Amygdala (tissue), 56 donors: ENCODE data around the gene MORF4L1.

Experiments
- DNase-seq, 56 donors: peaks; one replicate each; lab custom pipeline; 2025; lab: John Stamatoyannopoulos, UW

Gene MORF4L1

DNA sequence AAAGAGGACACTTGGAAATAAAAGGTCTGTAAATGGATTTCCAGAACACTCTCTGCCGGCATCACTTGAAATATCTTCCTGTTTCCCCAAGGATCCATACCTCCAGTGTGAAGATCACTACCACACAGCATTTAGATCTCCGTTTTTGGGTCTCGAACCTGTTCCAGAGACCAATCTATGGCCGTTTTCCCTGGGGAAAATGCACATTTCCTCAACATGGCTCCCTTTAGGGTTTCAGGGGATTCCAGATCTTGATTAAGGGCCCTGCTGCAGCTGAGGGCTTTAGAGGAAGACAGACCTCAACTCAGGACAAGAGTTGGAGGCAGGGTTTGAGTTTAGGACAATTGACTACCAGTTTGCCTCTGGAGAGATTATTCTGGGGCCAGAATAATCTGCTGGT, 70.1 kb downstream of the MORF4L1 start:
- no peak for DNase-seq

DNA sequence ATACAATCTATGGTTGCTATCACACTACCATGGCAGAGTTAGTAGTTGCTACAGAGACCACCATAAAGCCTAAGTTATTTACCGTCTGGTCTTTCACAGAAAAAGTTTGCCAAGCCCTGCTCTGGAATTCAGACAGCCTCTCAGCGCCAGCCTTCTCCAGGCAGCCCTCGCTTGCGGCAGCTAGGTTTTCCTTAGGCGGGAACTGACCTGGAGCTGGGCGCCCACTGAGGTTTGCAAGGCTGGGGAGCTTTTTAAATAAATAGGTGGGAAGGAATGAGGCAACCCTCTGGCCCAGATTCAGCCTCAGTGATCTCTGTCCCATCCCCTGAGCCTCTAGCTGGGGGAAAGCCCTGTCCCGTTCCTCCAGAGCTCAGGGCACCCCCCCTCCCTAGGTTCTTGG, 71.0 kb downstream of the MORF4L1 start:
- DNase-seq: no peak

DNA sequence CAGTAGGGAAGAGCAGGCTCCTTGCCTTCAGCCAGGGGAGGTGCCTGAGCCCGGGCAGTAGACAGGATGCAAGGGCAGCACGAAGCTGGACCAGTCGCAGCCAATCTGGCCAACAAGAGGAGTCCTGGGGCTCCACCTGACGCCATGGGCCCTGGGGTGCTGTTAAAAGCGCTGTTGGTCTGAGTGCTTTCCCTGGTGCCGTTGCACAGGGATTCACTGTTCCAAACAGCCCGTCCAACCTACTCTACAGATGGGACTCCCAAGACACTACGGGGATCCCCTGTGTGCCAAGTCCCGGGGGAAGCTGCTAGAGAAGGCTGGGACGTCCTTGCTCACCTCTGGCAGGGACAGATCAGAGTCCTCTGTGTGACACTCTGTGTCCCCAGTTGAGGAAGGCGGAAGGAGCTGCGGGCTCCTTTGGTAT, 71.5 kb downstream of the MORF4L1 start:
- DNase-seq: no peak

DNA sequence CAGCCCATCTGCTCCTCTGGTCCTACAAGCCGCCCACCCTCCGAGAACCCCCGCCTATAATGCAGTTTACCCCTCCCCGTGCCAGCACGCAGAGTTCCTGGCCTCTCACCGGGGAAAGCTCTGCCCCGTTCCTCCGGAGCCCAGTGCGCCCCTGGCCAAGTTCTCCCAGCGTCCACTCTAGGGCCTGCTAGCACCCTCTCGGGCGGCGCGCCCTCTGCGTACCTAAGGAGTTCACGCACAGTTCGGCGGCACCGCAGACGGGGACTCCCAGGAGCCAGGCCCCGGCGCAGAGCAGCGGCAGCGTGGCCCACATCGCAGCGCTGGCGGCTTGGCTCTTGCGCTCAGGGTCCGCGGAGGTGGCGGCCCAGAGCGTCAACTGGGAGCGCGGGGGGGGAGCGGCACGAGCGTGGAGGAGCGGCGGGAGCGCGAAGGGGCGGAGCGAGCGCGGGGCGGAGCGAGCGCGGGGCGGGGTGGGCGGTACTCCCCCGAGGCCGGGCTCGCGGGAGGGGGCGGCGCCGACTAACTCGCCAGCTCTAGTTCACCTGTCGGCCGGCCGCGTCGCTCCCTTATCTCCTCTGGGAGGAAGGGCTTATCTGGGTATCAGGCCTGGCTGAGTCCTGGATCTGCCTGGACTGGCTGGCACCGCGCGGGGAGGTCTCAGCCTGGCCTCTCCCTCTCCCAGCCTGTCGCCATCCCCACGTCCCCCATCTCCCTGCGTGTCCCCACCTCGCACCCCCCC, 72.1 kb downstream of the MORF4L1 start, which contains the start of gene CTSH:
TSS of gene CTSH (minus strand) at position 378 of the 739 bp plus-strand sequence. CDS start at position 313, 65 bp downstream.
- peak in 41 of 56 donors; percentile 9 to 86 (median 49) for DNase-seq

DNA sequence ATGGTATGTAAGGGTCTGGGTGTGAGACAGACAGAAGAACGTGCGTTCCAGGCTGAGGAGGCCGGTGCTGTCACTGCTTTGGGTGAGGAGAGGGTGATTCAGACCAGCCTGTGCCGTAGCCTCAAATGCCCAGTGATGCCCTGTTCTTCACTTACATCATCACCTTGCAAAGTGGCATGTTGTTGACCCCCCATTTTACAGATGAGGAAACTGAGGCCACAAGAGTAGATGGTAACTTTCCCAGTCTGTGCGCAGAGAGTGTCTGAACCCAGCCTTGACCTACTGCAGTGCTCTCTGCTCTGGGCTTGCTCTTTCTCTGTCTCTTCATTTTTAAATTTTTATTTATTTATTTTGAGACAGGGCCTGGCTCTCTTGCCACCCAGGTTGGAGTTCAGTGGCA, 73.8 kb downstream of the MORF4L1 start:
- DNase-seq: no peak

DNA sequence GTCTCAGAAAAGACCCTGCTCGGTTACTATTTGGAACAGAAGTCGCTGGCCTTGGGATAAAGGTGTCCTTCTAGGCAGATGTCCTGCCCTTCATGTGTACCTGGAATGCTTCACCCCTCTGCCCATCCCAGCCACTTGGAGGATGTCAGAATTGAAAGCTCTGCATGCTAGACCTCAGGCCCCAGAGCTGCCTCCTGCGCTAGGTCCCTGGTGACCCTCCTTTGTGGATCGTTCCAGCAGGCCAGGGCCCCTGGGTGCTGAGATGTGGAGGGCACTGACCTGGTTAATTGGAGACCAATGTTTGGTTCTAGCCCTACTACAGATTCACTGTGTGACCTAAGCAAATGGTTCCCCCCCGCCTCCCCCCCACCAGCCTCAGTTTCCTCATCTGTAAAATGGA, 74.8 kb downstream of the MORF4L1 start:
- no peak for DNase-seq
